A549 (cell line): Measurements from ENCODE around the gene ANXA2. TPM values are rescaled to one million over a fixed set of nuclear protein-coding genes. Genes with fewer than 3 reads are reported as not detected.

Source experiments
- ATAC-seq, 2 experiments: fragments of 200-7000 bp in 1 of 2; fragments of >200 bp in 1 of 2; cut with Nextera tagmentation in 1 of 2; cut with Tn5 transposase in 1 of 2; 3 replicates each; pipeline versions ENCODE4 v1.8.0 to v1.9.1; 2018 to 2020; ENCODE audit warnings: mild to moderate bottlenecking in 1 of 2, moderate library complexity in 1 of 2
- CTCF ChIA-PET: fragments of 300-600 bp; sonication (Branson Sonifier 250); formaldehyde crosslinking; extraction: SDS; loops from one replicate; lab custom pipeline; 2021; ENCODE audit warnings: antibody characterized with exemption, inconsistent platforms; lab: Yijun Ruan, JAX
- POLR2A ChIA-PET: fragments of 350-600 bp; formaldehyde crosslinking; extraction: SDS; loops from one replicate; lab custom pipeline; 2021; ENCODE audit warnings: antibody characterized with exemption, inconsistent platforms; lab: Yijun Ruan, JAX
- DNase-seq, 2 experiments: peaks; one replicate each; pipeline versions ENCODE4 v3.0.0 to v3.0.0-alpha.2; 2011 to 2016; ENCODE audit warnings: low read depth in 1 of 2, low spot score in 1 of 2
- FAIRE-seq: peaks from 2 replicates; lab custom pipeline; 2011; peaks lifted over from hg19 to GRCh38; lab: Jason Lieb, UNC
- H3K27ac ChIP-seq, 2 experiments: fragments of >200 bp; sonication (Bioruptor Twin); formaldehyde crosslinking; 3 replicates each; pipeline ENCODE4 v1.5.1; 2016 to 2017
- H3K4me1 ChIP-seq: fragments of >200 bp; sonication (Bioruptor Twin); formaldehyde crosslinking; 3 replicates; pipeline ENCODE4 v1.6.1; 2016
- H3K4me2 ChIP-seq: fragments of >200 bp; sonication (Bioruptor Twin); formaldehyde crosslinking; 3 replicates; pipeline ENCODE4 v1.6.1; 2016
- H3K4me3 ChIP-seq: fragments of >200 bp; sonication (Bioruptor Twin); formaldehyde crosslinking; 3 replicates; pipeline ENCODE4 v1.5.1; 2016
- H3K9me3 ChIP-seq: fragments of >200 bp; sonication (Bioruptor Twin); formaldehyde crosslinking; 3 replicates; pipeline ENCODE4 v1.6.1; 2016
- CHD2 ChIP-seq: fragments of 150-350 bp; IDR thresholded peaks from 2 replicates; pipeline ENCODE4 v1.6.1; 2014; ENCODE audit warnings: low read length; ENCODE audit not compliant: partially characterized antibody
- EHF ChIP-seq: fragments of 250-450 bp; sonication (Bioruptor Pico); IDR thresholded peaks from 2 replicates; pipeline ENCODE4 v1.5.0; 2020; ENCODE audit warnings: mild to moderate bottlenecking
- FOSL2 ChIP-seq, 2 experiments: fragments of 450-650 bp in 1 of 2; fragments of >200 bp in 1 of 2; sonication (Bioruptor Twin) in 1 of 2; formaldehyde crosslinking; IDR thresholded peaks; 2 replicates each; pipeline versions ENCODE4 v1.5.0 to v1.6.1; 2016 to 2020; ENCODE audit warnings: mild to moderate bottlenecking in 1 of 2, moderate library complexity in 1 of 2
- FOXS1 ChIP-seq: fragments of 250-450 bp; sonication (Bioruptor Pico); IDR thresholded peaks from 2 replicates; pipeline ENCODE4 v1.5.0; 2020; ENCODE audit warnings: mild to moderate bottlenecking, moderate library complexity
- HDAC2 ChIP-seq: fragments of 200-600 bp; sonication (generic); IDR thresholded peaks from 2 replicates; pipeline ENCODE4 v1.6.1; 2016
- HEYL ChIP-seq: fragments of 250-450 bp; sonication (Bioruptor Pico); IDR thresholded peaks from 2 replicates; pipeline ENCODE4 v1.8.0; 2021; ENCODE audit warnings: mild to moderate bottlenecking, moderate library complexity
- HOXA7 ChIP-seq: fragments of 250-450 bp; sonication (Bioruptor Pico); IDR thresholded peaks from 2 replicates; pipeline ENCODE4 v1.5.0; 2020; ENCODE audit warnings: mild to moderate bottlenecking, moderate library complexity
- HOXB13 ChIP-seq: fragments of 250-450 bp; sonication (Bioruptor Pico); IDR thresholded peaks from 2 replicates; pipeline ENCODE4 v1.5.0; 2020; ENCODE audit warnings: low read depth, mild to moderate bottlenecking, moderate library complexity
- HOXB5 ChIP-seq: fragments of 250-450 bp; sonication (Bioruptor Pico); IDR thresholded peaks from 2 replicates; pipeline ENCODE4 v1.5.0; 2020; ENCODE audit warnings: mild to moderate bottlenecking, moderate library complexity
- JUN ChIP-seq, 2 experiments: fragments of >200 bp; sonication (Bioruptor Twin); formaldehyde crosslinking; IDR thresholded peaks; 2 replicates in 1 of 2; 3 replicates in 1 of 2; pipeline ENCODE4 v1.6.1; 2016 to 2017
- KDM1A ChIP-seq: fragments of 200-600 bp; sonication (generic); IDR thresholded peaks from 2 replicates; pipeline ENCODE4 v1.6.1; 2016; ENCODE audit warnings: low read depth, mild to moderate bottlenecking
- MAFK ChIP-seq: fragments of 450-650 bp; IDR thresholded peaks from 2 replicates; pipeline ENCODE4 v1.6.1; 2014; ENCODE audit not compliant: partially characterized antibody
- MAZ ChIP-seq: fragments of 150-350 bp; IDR thresholded peaks from 2 replicates; pipeline ENCODE4 v1.6.1; 2014; ENCODE audit warnings: antibody characterized with exemption, low read depth, low read length, borderline replicate concordance
- MYC ChIP-seq: IDR thresholded peaks from 2 replicates; pipeline ENCODE4 v1.6.1; 2012; ENCODE audit warnings: mild to moderate bottlenecking, inconsistent platforms, low read length, improper control_type of control experiment, borderline replicate concordance
- NFE2L2 ChIP-seq: fragments of 150-350 bp; conservative IDR thresholded peaks from 2 replicates; pipeline ENCODE4 v1.6.1; 2014; ENCODE audit warnings: low read length
- POLR2AphosphoS2 ChIP-seq: conservative IDR thresholded peaks from 2 replicates; pipeline ENCODE4 v1.6.1; 2012; ENCODE audit warnings: low read length, improper control_type of control experiment, inconsistent platforms
- RAD21 ChIP-seq, 2 experiments: fragments of >200 bp in 1 of 2; sonication (Bioruptor Twin) in 1 of 2; formaldehyde crosslinking in 1 of 2; IDR thresholded peaks in 1 of 2; conservative IDR thresholded peaks in 1 of 2; 2 replicates in 1 of 2; 3 replicates in 1 of 2; pipeline ENCODE4 v1.6.1; 2012 to 2018; ENCODE audit warnings: inconsistent platforms in 1 of 2
- RARB ChIP-seq: fragments of 250-450 bp; sonication (Bioruptor Pico); IDR thresholded peaks from 2 replicates; pipeline ENCODE4 v1.8.0; 2021; ENCODE audit warnings: mild to moderate bottlenecking, moderate library complexity
- RNF2 ChIP-seq: fragments of 200-600 bp; sonication (generic); IDR thresholded peaks from 2 replicates; pipeline ENCODE4 v1.6.1; 2016; ENCODE audit warnings: low read depth, mild to moderate bottlenecking, antibody characterized with exemption, moderate library complexity, borderline replicate concordance
- SMC3 ChIP-seq: fragments of >200 bp; sonication (Bioruptor Twin); formaldehyde crosslinking; IDR thresholded peaks from 3 replicates; pipeline ENCODE4 v1.6.1; 2018; ENCODE audit warnings: inconsistent platforms
- TP53 ChIP-seq: fragments of 250-450 bp; sonication (Bioruptor Pico); IDR thresholded peaks from 2 replicates; pipeline ENCODE4 v1.5.0; 2021; ENCODE audit warnings: mild to moderate bottlenecking, moderate library complexity
- ZC3H11A ChIP-seq: fragments of 450-650 bp; IDR thresholded peaks from 2 replicates; pipeline ENCODE4 v1.6.1; 2014; ENCODE audit warnings: antibody characterized with exemption, mild to moderate bottlenecking
- ZFP36 ChIP-seq: fragments of 450-650 bp; IDR thresholded peaks from 2 replicates; pipeline ENCODE4 v1.6.1; 2014; ENCODE audit warnings: borderline replicate concordance; ENCODE audit not compliant: partially characterized antibody
- ZSCAN20 ChIP-seq: fragments of 250-450 bp; sonication (Bioruptor Pico); IDR thresholded peaks from 2 replicates; pipeline ENCODE4 v1.8.0; 2022; ENCODE audit warnings: mild to moderate bottlenecking, moderate library complexity
- WGBS: methylation state at CpG from one replicate; pipeline ENCODE4 v1.1.6; 2017; ENCODE audit errors: missing lambda C conversion rate; 5-methylcytosine and 5-hydroxymethylcytosine counted together
- polyA plus RNA-seq, 4 experiments: library from polyadenylated mRNA; depleted of rRNA in 3 of 4; stranded (reverse); fragments of >200 nt; fragmentation: RNase III in 1 of 4; extraction: RNeasy Plus Mini Kit Qiagen cat#74134 plus additional on column Dnase treatment in 1 of 4; gene quantifications; 2 replicates in 3 of 4; 3 replicates in 1 of 4; pipeline ENCODE4 v1.2.3, GENCODE V29; 2011 to 2017
- TF ChIP-seq, protein P1 (sequence below): IDR thresholded peaks from 2 replicates; pipeline ENCODE4 v1.6.1; 2012; ENCODE audit warnings: low read depth, borderline replicate concordance
- TF ChIP-seq, protein P2 (sequence below): fragments of >200 bp; sonication (Bioruptor Twin); formaldehyde crosslinking; IDR thresholded peaks from 2 replicates; pipeline ENCODE4 v1.6.1; 2016
- TF ChIP-seq, protein P3 (sequence below): fragments of 150-350 bp; IDR thresholded peaks from 2 replicates; pipeline ENCODE4 v1.6.1; 2014; ENCODE audit warnings: low read depth, mild to moderate bottlenecking, low read length
- TF ChIP-seq, protein P4 (sequence below): fragments of 250-450 bp; sonication (Bioruptor Pico); IDR thresholded peaks from 2 replicates; pipeline ENCODE4 v1.5.0; 2020; ENCODE audit warnings: low read depth, mild to moderate bottlenecking, moderate library complexity
- TF ChIP-seq, protein P5 (sequence below): fragments of 450-650 bp; IDR thresholded peaks from 2 replicates; pipeline ENCODE4 v1.6.1; 2014; ENCODE audit warnings: antibody characterized with exemption
- TF ChIP-seq, protein P6 (sequence below): fragments of 250-450 bp; sonication (Bioruptor Pico); IDR thresholded peaks from 2 replicates; pipeline ENCODE4 v1.5.0; 2021; ENCODE audit warnings: mild to moderate bottlenecking, moderate library complexity, borderline replicate concordance

ANXA2 gene
- polyA plus RNA-seq, 2 of the 4 experiments (the other 2 are of a cell fraction) = 4,707 to 5,746 TPM

DNA sequence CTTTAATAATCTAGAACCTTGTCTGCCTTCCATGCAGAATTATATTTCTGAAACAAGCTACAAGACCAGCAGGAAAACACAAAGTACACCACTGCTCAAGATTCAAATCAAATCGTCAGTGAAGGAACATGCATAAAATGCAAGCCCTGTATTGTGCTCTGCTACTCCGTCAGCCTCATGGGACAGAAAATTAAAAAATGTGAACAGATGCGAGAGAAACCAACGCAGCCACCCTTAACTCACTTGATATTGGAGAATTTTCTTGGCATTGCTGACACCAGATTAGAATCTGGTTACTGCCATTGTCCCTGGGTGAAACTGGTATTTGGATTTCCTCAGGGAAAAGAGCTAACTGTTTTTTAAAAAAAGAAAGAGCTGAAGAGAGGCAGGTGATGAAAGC lies 23.6 kb downstream of the ANXA2 start:
- 5% methylated on average over 4 of the region's 4 CpGs for WGBS

DNA sequence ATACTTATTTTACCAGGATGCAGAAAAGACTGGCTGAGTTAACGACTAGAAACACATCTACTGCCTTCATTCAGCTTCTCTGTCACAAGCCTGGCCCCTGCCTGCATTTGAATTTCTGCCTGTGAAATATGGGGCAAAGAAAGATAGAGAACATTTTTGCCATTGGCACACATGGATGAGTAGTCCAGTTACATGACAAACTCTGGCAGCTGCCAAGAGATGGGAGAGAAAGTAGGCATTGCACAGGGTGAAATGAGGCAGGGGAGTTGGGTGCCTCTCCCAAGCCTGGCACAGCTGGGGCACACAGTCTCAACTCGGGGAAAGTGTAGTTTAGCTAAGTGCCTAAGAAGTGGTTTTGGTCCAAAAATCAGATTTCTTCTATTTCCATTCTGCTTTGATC lies 24.0 kb downstream of the ANXA2 start:
- peaks cover 95% of the 10 kb centered on the region for H3K4me1 ChIP-seq
- H3K4me3 ChIP-seq = peak overlapping the region; percentile 14; the same call in 2 of the 3 replicates
- POLR2A ChIA-PET = interaction anchor here (0.7 to 5.1 kb wide), 6 partner anchors 9 to 22 kb away, joined by 3 to 152 read pairs (median 5); partner anchors contain the start of gene ANXA2
- H3K27ac ChIP-seq = peak overlapping the region; percentile 90
- no peak for ATAC-seq
- H3K4me2 ChIP-seq = peak overlapping the region; percentile 94
- WGBS = 28% methylated on average over 2 of the region's 2 CpGs
- peak in 1 of 2 experiments; percentile 20 for DNase-seq
- CTCF ChIA-PET = interaction anchor here (0.7 to 11.8 kb wide), 15 partner anchors 8 to 682 kb away, joined by 3 to 174 read pairs (median 6); no protein-coding TSS in a partner anchor
- H3K9me3 ChIP-seq = no peaks in the 10 kb centered on the region
- FAIRE-seq = no peak
- TF ChIP-seq, protein P1, sequence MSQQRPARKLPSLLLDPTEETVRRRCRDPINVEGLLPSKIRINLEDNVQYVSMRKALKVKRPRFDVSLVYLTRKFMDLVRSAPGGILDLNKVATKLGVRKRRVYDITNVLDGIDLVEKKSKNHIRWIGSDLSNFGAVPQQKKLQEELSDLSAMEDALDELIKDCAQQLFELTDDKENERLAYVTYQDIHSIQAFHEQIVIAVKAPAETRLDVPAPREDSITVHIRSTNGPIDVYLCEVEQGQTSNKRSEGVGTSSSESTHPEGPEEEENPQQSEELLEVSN = no peak
- TF ChIP-seq NFE2L2 (no peak), ZC3H11A (no peak), CHD2 (no peak), TP53 (CRISPR knock-in tag) (no peak), POLR2AphosphoS2 (peak; percentile 20; the same call in 1 of the 2 replicates), SMC3 (no peak), EHF (no peak), HDAC2 (no peak), HOXA7 (CRISPR knock-in tag) (peak; percentile 10; the same call in 1 of the 2 replicates), ZFP36 (no peak), MYC (no peak), MAZ (no peak), RAD21 (conservative IDR thresholded peaks at IDR 0.05 in 1 of 2, IDR thresholded peaks at IDR 0.05 in 1 of 2) (no peak), FOXS1 (no peak), ZSCAN20 (CRISPR knock-in tag) (0 out of 2 replicates have a peak, but pooled peaks have one; percentile 14), FOSL2 (IDR thresholded peaks at IDR 0.05) (no peak), FOSL2 (CRISPR knock-in tag; IDR thresholded peaks at IDR 0.05) (0 out of 2 replicates have a peak, but pooled peaks have one; percentile 13)
- TF ChIP-seq, protein P2, sequence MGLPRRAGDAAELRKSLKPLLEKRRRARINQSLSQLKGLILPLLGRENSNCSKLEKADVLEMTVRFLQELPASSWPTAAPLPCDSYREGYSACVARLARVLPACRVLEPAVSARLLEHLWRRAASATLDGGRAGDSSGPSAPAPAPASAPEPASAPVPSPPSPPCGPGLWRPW = no peak
- TF ChIP-seq, protein P3, sequence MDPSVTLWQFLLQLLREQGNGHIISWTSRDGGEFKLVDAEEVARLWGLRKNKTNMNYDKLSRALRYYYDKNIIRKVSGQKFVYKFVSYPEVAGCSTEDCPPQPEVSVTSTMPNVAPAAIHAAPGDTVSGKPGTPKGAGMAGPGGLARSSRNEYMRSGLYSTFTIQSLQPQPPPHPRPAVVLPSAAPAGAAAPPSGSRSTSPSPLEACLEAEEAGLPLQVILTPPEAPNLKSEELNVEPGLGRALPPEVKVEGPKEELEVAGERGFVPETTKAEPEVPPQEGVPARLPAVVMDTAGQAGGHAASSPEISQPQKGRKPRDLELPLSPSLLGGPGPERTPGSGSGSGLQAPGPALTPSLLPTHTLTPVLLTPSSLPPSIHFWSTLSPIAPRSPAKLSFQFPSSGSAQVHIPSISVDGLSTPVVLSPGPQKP = no peak

More for the DNA sequence above, 23.6 kb downstream of the ANXA2 start:
- POLR2A ChIA-PET = interaction anchor here (0.6 to 5.1 kb wide), 13 partner anchors 9 to 684 kb away, joined by 3 to 152 read pairs (median 4); partner anchors contain the start of genes ANXA2 and BNIP2
- TF ChIP-seq, protein P3 = no peak
- TF ChIP-seq, protein P4, sequence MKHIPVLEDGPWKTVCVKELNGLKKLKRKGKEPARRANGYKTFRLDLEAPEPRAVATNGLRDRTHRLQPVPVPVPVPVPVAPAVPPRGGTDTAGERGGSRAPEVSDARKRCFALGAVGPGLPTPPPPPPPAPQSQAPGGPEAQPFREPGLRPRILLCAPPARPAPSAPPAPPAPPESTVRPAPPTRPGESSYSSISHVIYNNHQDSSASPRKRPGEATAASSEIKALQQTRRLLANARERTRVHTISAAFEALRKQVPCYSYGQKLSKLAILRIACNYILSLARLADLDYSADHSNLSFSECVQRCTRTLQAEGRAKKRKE = peak; percentile 64; the same call in 1 of the 2 replicates
- TF ChIP-seq MAFK (no peak), EHF (peak; percentile 44; the same call in 1 of the 2 replicates), RARB (0 out of 2 replicates have a peak, but pooled peaks have one; percentile 9), JUN (IDR thresholded peaks at IDR 0.05) (no peak), RNF2 (no peak), HOXB13 (CRISPR knock-in tag) (peak; percentile 26; the same call in 1 of the 2 replicates), POLR2AphosphoS2 (peak; percentile 9; the same call in 1 of the 2 replicates), KDM1A (no peak), HEYL (CRISPR knock-in tag) (no peak), HOXB5 (CRISPR knock-in tag) (no peak; the same call in 1 of the 2 replicates)
- TF ChIP-seq, protein P5, sequence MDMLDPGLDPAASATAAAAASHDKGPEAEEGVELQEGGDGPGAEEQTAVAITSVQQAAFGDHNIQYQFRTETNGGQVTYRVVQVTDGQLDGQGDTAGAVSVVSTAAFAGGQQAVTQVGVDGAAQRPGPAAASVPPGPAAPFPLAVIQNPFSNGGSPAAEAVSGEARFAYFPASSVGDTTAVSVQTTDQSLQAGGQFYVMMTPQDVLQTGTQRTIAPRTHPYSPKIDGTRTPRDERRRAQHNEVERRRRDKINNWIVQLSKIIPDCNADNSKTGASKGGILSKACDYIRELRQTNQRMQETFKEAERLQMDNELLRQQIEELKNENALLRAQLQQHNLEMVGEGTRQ = no peak
- TF ChIP-seq, protein P6, sequence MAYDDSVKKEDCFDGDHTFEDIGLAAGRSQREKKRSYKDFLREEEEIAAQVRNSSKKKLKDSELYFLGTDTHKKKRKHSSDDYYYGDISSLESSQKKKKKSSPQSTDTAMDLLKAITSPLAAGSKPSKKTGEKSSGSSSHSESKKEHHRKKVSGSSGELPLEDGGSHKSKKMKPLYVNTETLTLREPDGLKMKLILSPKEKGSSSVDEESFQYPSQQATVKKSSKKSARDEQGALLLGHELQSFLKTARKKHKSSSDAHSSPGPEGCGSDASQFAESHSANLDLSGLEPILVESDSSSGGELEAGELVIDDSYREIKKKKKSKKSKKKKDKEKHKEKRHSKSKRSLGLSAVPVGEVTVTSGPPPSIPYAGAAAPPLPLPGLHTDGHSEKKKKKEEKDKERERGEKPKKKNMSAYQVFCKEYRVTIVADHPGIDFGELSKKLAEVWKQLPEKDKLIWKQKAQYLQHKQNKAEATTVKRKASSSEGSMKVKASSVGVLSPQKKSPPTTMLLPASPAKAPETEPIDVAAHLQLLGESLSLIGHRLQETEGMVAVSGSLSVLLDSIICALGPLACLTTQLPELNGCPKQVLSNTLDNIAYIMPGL (CRISPR knock-in tag) = no peak; the same call in 1 of the 2 replicates
- peaks cover 95% of the 10 kb centered on the region for H3K4me1 ChIP-seq
- no peaks in the 10 kb centered on the region for H3K9me3 ChIP-seq
- CTCF ChIA-PET = interaction anchor here (0.7 to 11.8 kb wide), 16 partner anchors 9 to 147 kb away, joined by 3 to 174 read pairs (median 6); partner anchors contain the start of genes ANXA2 and ICE2
- H3K27ac ChIP-seq = peak overlapping the region; percentile 90
- FAIRE-seq (no peak), ATAC-seq (no peak), DNase-seq (no peak)
- peak overlapping the region; percentile 14; the same call in 2 of the 3 replicates for H3K4me3 ChIP-seq
- peak overlapping the region; percentile 94 for H3K4me2 ChIP-seq
